Tibial nerve (tissue), 4 donors: ENCODE measurements around the gene SLC25A47. TPM values are rescaled to one million over a fixed set of nuclear protein-coding genes. Genes with fewer than 3 reads are reported as not detected.

Experiments
- DNase-seq, 2 donors: peaks; one replicate each; pipeline ENCODE4 v3.0.0-alpha.2; 2019; ENCODE audit warnings: low spot score in 2 of 2
- H3K27ac ChIP-seq, 4 donors: fragments of 200-600 bp; sonication (generic) in 3 of 4; one replicate each; pipeline ENCODE4 v1.5.1; 2017 to 2019; ENCODE audit warnings: mild to moderate bottlenecking in 1 of 4
- H3K27me3 ChIP-seq, 2 donors: fragments of 200-600 bp; sonication (generic) in 1 of 2; one replicate each; pipeline versions ENCODE4 v1.5.1 to v1.6.0; 2017 to 2019
- H3K36me3 ChIP-seq, 3 donors: fragments of 200-600 bp; sonication (generic); one replicate each; pipeline ENCODE4 v1.5.1; 2018 to 2019
- H3K4me1 ChIP-seq, 4 donors: fragments of 200-600 bp; sonication (generic) in 3 of 4; one replicate each; pipeline ENCODE4 v1.5.1; 2017 to 2019
- H3K4me3 ChIP-seq, 4 donors: fragments of 200-600 bp; sonication (generic) in 3 of 4; one replicate each; pipeline ENCODE4 v1.5.1; 2017 to 2019; ENCODE audit warnings: mild to moderate bottlenecking in 1 of 4, moderate library complexity in 1 of 4
- H3K9me3 ChIP-seq, 4 donors: fragments of 200-600 bp; sonication (generic) in 3 of 4; one replicate each; pipeline ENCODE4 v1.5.1; 2017 to 2019
- EP300 ChIP-seq, 2 donors: sonication (generic); formaldehyde crosslinking; IDR thresholded peaks; one replicate each; pipeline ENCODE4 v1.6.1; 2017; ENCODE audit warnings: antibody characterized with exemption in 2 of 2, mild to moderate bottlenecking in 1 of 2
- POLR2A ChIP-seq, 2 donors: fragments of 450-650 bp; IDR thresholded peaks; one replicate each; pipeline ENCODE4 v1.6.1; 2017; ENCODE audit warnings: antibody characterized with exemption in 2 of 2, mild to moderate bottlenecking in 2 of 2, moderate library complexity in 2 of 2
- WGBS, 2 donors: methylation state at CpG; one replicate each; pipeline ENCODE4 v1.1.5; 2018; 5-methylcytosine and 5-hydroxymethylcytosine counted together
- small RNA-seq: library from RNA; depleted of rRNA; stranded (forward); fragments of <200 nt; gene quantifications from one replicate; pipeline ENCODE3, GENCODE V24; 2016
- total RNA-seq, 4 donors: library from RNA; depleted of rRNA; stranded (reverse); fragments of >200 nt; gene quantifications; one replicate each; pipeline ENCODE4 v1.1.0, GENCODE V29; 2016
- TF ChIP-seq, protein P1 (sequence below), 5 experiments: fragments of 200-600 bp in 3 of 5; fragments of 450-650 bp in 2 of 5; sonication (generic) in 3 of 5; IDR thresholded peaks; one replicate each; pipeline ENCODE4 v1.5.1; 2016 to 2019; ENCODE audit warnings: antibody characterized with exemption in 5 of 5, mild to moderate bottlenecking in 3 of 5, moderate library complexity in 2 of 5

Gene SLC25A47
- total RNA-seq, 4 donors from 2014 or later: 2.5 TPM; not detected in 3

DNA sequence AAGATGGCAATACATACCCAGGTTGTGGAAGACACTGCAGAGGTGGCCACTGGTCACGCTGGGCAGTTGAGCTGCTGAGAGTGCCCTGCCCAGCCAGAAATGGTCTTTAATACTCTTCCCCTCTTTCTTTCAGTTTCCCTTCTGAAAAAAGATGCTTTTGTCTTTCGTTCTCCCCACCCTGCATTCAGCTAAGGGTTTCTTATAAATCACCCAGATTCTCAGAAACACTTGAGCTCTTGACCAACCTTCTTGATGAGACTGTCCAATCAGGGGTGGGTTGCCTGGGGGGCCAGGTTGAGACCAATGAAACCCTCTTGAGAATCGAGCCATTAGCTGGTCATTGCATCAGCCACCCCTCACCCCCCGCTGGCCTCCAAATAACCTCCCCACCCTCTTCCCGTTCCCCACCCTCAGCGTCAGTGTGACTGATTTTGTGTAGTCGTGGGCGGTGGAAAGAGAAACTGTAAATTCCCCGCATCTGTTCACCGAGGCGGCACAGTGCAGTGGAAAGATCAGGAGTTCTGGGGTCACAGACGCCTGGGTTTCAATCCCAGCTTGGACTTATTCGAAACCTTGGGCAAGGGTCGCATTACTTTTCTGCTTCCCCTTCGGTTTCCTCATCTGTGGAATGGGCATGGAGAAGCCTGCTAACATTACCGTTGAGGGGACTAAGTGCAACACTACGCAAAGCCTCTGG lies 52.3 kb downstream of the SLC25A47 start:
- H3K27ac ChIP-seq: peak overlapping the region; percentile 69 to 93 (median 89)
- no peaks in the 10 kb centered on the region for H3K9me3 ChIP-seq
- peak overlapping the region; percentile 50 to 77 (median 68) for H3K4me3 ChIP-seq
- peak; percentile 45 to 58 for DNase-seq
- no peaks in the 10 kb centered on the region for H3K27me3 ChIP-seq
- TF ChIP-seq EP300 (IDR thresholded peaks at IDR 0.05) (peak in 1 of 2 donors; percentile 15), POLR2A (IDR thresholded peaks at IDR 0.05) (no peak)
- TF ChIP-seq, protein P1, sequence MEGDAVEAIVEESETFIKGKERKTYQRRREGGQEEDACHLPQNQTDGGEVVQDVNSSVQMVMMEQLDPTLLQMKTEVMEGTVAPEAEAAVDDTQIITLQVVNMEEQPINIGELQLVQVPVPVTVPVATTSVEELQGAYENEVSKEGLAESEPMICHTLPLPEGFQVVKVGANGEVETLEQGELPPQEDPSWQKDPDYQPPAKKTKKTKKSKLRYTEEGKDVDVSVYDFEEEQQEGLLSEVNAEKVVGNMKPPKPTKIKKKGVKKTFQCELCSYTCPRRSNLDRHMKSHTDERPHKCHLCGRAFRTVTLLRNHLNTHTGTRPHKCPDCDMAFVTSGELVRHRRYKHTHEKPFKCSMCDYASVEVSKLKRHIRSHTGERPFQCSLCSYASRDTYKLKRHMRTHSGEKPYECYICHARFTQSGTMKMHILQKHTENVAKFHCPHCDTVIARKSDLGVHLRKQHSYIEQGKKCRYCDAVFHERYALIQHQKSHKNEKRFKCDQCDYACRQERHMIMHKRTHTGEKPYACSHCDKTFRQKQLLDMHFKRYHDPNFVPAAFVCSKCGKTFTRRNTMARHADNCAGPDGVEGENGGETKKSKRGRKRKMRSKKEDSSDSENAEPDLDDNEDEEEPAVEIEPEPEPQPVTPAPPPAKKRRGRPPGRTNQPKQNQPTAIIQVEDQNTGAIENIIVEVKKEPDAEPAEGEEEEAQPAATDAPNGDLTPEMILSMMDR (IDR thresholded peaks at IDR 0.05): no peak
- peaks cover 0 to 59% (median 21%) of the 10 kb centered on the region in 4 donors for H3K4me1 ChIP-seq
- 2% methylated on average over 17 of the region's 17 CpGs for WGBS, 2 donors
- peaks cover 0 to 3% (median 0%) of the 10 kb centered on the region in 3 donors for H3K36me3 ChIP-seq

DNA sequence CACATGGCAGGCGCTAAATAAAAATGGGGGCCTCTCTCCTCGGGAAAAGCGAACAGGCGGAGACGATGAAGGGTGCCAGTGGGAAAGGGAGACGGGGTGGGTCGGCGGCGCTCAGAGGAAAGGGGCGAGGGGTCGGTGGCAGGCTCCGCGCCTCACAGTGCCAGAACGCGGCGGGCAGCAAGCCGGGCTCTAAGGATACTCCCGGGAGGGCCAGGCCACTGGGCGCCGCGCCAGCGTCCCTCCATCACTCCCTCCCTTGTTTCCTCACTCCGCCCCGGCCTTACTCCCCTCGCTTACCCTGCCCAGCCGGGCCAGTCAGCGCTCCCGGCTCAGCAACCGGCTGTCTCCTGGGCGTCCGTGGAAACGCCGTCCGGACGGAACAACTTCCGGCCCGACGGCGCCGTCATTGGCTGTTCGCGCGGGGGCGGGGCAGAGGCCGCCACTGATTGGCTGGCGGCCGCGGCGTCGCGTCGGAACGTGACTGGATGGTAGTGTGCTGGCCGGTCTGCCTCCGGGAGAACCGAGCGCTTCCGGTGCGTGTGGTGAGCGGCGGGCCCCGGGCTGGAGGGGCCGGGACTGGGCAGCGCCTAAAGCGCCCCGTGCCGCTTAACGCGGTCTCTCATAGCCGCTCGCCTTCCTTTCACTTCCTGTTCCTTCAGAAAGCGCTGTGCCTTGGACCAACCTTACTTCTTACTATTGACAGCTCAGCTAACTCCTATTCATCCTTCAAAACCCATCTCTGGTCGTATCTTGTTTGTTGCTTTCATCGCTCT lies 53.0 kb downstream of the SLC25A47 start, which contains the start of gene WDR25:
TSS of gene WDR25 (plus strand) at position 523 of the 773 bp plus-strand sequence.
- H3K27me3 ChIP-seq: no peaks in the 10 kb centered on the region
- H3K4me3 ChIP-seq: peak within 1 kb of the TSS; percentile 50 to 77 (median 68)
- TF ChIP-seq POLR2A (IDR thresholded peaks at IDR 0.05) (peak; percentile 56 to 71), EP300 (IDR thresholded peaks at IDR 0.05) (peak; percentile 63 to 89)
- TF ChIP-seq, protein P1 (IDR thresholded peaks at IDR 0.05): peak in 1 of 5 experiments; percentile 51
- peak within 1 kb of the TSS; percentile 69 to 93 (median 89) for H3K27ac ChIP-seq
- H3K36me3 ChIP-seq: peaks cover 0 to 9% (median 0%) of the 10 kb centered on the region in 3 donors
- peaks cover 0 to 59% (median 21%) of the 10 kb centered on the region in 4 donors for H3K4me1 ChIP-seq
- peak; percentile 90 to 92 for DNase-seq
- no peaks in the 10 kb centered on the region for H3K9me3 ChIP-seq
- WGBS, 2 donors: 0 to 1% methylated on average over 46 to 72 of the region's 74 CpGs

DNA sequence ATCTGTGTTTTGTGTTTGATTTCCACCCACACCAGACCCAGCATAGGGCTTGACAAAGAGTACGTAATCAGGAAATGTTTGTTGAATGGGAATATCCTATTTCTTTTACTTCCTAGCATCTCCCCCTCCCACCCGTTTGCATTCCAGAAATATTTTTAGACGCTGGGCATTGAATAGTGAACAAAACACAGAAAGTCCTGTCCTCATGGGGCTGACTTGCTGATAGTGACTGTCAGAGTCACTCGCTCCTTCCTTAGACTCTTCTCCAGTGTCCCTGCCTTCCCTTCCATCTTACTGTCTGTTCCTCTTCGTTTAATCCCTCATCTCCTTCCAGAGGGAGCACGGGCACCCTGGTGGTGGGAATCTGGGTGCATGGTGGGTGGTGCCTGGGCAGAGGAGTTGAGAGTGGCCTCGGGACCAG lies 53.6 kb downstream of the SLC25A47 start:
- 22 to 23% methylated on average over 7 of the region's 7 CpGs for WGBS, 2 donors
- Histone ChIP-seq H3K27me3 (no peaks in the 10 kb centered on the region), H3K36me3 (peaks cover 0 to 12% (median 0%) of the 10 kb centered on the region in 3 donors), H3K4me3 (peak overlapping the region; percentile 50 to 77 (median 68)), H3K9me3 (no peaks in the 10 kb centered on the region), H3K27ac (peak overlapping the region; percentile 69 to 89 (median 88)), H3K4me1 (peaks cover 0 to 59% (median 21%) of the 10 kb centered on the region in 4 donors)
- DNase-seq: no peak
- TF ChIP-seq EP300 (IDR thresholded peaks at IDR 0.05): no peak
- TF ChIP-seq, protein P1 (IDR thresholded peaks at IDR 0.05): no peak
- no peak for TF ChIP-seq POLR2A (IDR thresholded peaks at IDR 0.05)

Small RNA genes lying within 50 kb of the gene (small RNA-seq; reads per million reads assigned to genes)
- not detected for gene AL157871.3
- 7.2 reads per million, percentile 87 among the genes with 10 or more reads in this experiment for gene MIR345
- gene RN7SL523P: not detected

Other genes with a start within 250 kb of the SLC25A47 start
- 1 to 10 TPM; 1.3 to 5.1 (median 1.8) TPM for gene DEGS2, start 163.7 kb upstream of the SLC25A47 start, total RNA-seq
- gene YY1, start 84.2 kb upstream of the SLC25A47 start, total RNA-seq: 10 to 100 TPM; 55.9 to 60.3 (median 58.7) TPM
- 100 to 1,000 TPM in 3 of 4 donors, 10 to 100 TPM in 1; 92.2 to 276 (median 173) TPM for gene SLC25A29, start 16.9 kb upstream of the SLC25A47 start, total RNA-seq
- 10 to 100 TPM; 10.7 to 22.1 (median 15.0) TPM for gene WDR25, start 53.1 kb downstream of the SLC25A47 start, total RNA-seq